Measurements from ENCODE around the gene MED26. TPM values are rescaled to one million over a fixed set of nuclear protein-coding genes. Genes with fewer than 3 reads are reported as not detected.
"Not testable (repeated sequence)": the region's sequence is repeated elsewhere in the genome, so short reads cannot be mapped to it uniquely, and the experiment has no call there.

MED26 gene
- total RNA-seq: 10 to 100 TPM in 1 of 2 donors, 1 to 10 TPM in 1; 9.0 to 10.4 TPM
- long read RNA-seq, transcript MED26-202 (1 exons, 3,871 nt): major isoform, 15 of 15 reads
- long read RNA-seq, partial matches to known transcripts: 0 of 15 reads
- long read RNA-seq, other reads (novel, unspliced or antisense): 0 of 15 reads

DNA sequence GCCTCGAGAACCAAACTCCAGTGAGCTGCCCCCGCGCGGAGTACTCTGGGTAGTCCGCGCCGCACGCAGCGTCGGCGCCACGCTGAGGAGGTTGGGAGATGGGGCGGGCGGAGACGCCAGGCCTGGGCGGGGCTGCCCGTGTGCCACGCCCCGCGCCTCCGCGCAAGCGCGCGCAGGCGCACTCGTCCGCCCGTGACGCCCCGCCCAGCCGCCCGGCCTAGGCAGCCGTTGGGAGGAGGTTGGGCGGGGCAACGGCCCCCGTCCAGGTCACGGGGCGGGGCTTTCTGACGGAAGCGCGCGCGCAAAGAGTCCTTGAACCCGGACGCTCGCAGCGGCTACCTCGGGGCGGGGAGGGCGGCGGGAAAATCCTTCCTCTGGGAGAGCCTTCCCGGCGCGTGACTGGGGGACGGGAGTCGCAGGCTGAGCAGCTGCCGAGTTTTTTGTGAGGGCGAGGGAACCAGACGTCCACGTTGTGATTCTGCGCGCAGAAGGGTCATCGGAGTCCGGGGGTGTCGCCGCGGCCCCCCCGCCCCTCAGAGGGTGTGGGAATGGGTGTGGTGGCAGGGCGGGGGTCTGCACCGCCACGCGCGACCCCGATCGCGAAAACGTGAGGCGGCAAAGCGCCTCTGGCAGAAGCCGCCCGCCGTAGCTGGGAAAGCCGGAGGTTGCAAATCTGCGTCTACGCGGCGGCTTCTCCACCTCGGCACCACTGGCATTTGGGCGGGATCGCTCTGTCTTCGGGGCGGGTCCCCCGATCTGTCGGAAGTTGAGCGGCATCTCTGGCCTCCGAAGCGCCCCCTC is at the start of gene MED26:
Gene MED26, minus strand, starts transcription at position 22 of the 801 bp plus-strand sequence. CDS start 261 bp downstream, outside the sequence.
- DNase-seq (peak; percentile 94 to 98), ATAC-seq (peak; percentile 88)
- intact Hi-C loops (cut with DNase I, micrococcal nuclease): no loop called here

GRCh38 chr19:16677055-16677454 is 49.1 kb upstream of the MED26 start:
- intact Hi-C loops (cut with DNase I, micrococcal nuclease): no loop called here
- DNase-seq (no peak), ATAC-seq (no peak)

GRCh38 chr19:16676101-16676798 is 48.2 kb upstream of the MED26 start:
- intact Hi-C loops (cut with DNase I, micrococcal nuclease): no loop called here
- ATAC-seq (no peak), DNase-seq (no peak)

DNA sequence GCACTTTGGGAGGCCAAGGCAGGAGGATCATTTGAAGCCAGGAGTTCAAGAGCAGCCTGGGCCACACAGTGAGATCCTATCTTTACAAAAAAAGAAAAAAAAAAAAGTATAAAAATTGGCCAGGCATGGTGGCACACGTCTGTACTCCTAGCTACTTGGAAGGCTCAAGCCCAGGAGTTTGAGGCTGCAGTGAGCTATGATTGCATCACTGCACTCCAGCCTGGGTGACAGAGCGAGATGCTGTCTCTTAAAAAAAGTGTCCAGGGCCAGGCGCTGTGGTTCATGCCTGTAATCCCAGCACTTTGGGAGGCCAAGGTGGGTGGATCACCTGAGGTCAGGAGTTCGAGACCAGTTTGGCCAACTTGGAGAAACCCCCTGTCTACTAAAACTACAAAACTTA is 45.8 kb upstream of the MED26 start:
- DNase-seq; intact Hi-C loops (cut with DNase I, micrococcal nuclease); ATAC-seq: not testable (repeated sequence)

DNA sequence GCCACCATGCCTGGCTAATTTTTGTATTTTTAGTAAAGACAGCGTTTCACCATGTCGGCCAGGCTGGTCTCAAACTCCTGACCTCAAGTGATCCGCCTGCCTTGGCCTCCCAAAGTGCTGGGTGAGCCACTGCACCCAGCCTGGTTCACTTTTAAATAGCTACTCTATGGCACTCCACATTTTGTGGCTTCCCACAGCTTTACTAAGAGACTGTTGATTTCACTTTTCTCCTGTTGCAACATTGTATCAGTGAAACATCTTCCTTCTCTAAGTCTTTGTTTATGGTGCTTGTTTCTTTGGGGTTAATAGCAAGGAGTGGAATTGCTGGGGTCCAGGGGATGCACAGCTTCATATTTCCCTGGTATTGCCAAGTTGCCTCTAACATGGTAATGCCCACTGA is 45.2 kb upstream of the MED26 start:
- no peak for ATAC-seq
- DNase-seq: no peak
- intact Hi-C loops (cut with DNase I, micrococcal nuclease): no loop called here

- DNase-seq: peak; percentile 35 to 51
- ATAC-seq: peak; percentile 89
- intact Hi-C loops (cut with DNase I, micrococcal nuclease): no loop called here
Observed at GRCh38 chr19:16671652-16672274, 43.8 kb upstream of the MED26 start.

DNA sequence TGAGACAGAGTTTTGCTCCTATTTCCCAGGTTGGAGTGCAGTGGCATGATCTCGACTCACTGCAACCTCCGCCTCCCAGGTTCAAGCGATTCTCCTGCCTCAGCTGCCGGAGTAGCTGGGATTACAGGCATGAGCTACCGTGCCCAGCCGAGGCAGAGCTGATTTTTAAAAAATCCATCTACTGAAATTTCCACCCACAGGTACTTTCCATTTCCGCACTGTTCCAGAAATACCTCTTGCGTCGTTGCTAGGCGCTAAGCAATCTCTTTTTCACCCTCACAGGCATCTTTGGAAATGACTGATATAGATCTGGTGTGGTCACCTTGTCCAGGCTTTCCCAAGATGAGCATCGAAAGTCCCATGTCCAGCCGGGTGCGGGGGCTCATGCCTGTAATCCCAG is 42.3 kb upstream of the MED26 start:
- intact Hi-C loops (cut with DNase I, micrococcal nuclease): no loop called here
- DNase-seq (no peak), ATAC-seq (no peak)

- ATAC-seq; intact Hi-C loops (cut with DNase I, micrococcal nuclease); DNase-seq: not testable (repeated sequence)
Observed at GRCh38 chr19:16668702-16669101, 40.7 kb upstream of the MED26 start.

DNA sequence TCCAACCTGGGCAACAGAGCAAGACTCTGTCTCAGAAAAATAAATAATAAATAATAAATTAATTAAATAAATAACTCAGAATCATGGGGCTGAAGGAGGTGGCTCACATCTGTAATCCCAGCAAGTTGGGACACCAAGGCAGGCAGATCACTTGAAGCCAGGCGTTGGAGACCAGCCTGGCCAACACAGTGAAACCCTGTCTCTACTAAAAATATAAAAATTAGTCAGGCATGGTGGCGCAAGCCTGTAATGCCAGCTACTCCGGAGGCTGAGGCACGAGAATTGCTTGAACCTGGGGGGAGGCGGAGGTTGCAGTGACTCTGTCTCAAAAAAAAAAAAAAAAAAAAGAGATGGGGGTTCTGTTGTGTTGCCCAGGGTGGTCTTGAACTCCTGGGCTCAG is 40.2 kb upstream of the MED26 start:
- intact Hi-C loops (cut with DNase I, micrococcal nuclease): no loop called here
- ATAC-seq: no peak
- no peak for DNase-seq

DNA sequence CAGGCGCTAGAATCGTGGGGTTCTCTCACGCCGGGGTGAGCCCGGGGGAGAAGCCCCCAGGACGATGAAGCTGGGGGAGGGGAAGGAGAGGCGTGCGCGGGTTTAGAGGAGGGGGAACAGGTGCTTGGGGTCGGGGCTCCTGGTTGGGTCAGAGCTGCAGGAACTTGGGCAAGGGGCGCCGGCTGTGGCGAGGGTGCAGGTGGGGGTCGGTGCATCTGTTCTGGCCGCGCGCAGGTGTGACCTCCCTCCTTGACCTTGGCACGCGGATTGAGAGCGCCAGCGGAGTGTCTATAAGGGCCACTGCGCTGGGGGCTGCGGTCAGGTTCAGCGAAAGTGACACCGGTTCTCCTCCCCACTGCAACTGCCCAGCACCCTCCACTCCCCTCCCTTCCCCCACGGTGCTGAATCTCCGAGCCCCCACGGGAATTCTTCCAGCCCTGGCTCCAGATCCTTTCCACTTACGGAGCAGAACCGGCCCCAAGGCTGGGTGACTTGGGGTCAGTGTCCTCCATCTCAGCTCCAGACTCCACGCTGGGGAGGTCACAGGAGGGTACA is 33.6 kb upstream of the MED26 start:
- DNase-seq (peak; percentile 42 to 51), ATAC-seq (no peak)
- intact Hi-C loops (cut with DNase I, micrococcal nuclease): no loop called here

GRCh38 chr19:16660763-16661479 is 32.9 kb upstream of the MED26 start, which contains the start of gene TMEM38A:
Gene TMEM38A (plus strand): TSS chr19:16661139. CDS start chr19:16661218, 79 bp downstream.
- ATAC-seq (peak; percentile 49), DNase-seq (peak; percentile 45 to 66)
- intact Hi-C loops (cut with DNase I, micrococcal nuclease): no loop called here

DNA sequence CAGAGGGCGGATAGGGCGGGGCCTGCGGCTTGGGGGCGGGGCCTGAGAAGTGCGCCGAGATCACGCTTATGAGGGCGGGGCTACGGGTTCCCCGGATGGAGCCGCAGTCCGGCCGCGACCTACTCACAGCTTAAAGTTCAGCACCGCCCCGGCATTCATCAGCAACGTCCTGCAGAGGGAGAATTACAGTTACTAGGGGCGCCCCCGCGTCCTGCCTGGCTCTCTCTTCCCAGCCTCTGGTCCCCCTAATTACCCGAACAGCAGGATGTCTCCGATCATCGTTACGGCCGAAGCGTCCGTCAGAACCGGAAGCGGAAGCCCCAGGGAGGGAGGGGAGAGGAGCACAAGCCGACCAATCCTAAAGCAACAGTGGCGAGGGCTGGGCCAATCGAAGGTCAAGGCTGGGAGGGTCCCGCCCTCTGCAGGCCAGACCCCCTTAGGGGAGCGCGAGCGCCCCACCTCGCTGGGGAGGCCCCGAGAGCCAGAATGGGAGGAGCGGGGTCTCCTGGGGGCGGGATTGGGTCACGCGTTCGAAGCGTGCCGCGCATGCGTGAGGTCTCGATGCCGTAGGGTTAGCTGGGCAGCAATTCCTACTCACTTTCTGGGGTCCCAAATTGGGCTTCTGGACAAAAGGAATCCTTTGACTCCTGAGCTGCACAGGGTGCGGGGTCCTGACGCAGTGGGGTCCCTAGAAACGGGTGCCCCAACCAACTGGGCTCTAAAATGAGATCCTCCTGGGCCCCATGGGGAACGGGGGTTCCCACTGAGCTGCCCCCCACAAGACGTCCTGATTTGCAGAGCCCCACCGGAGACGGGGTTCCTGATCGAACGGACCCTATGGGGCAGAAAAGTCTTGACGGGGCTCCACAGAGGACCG is 32.1 kb upstream of the MED26 start, which contains the start of gene SMIM7:
Gene SMIM7, minus strand, starts transcription at position 313 of the 877 bp plus-strand sequence. Its CDS starts 34 bp downstream, at position 279.
- intact Hi-C loops (cut with DNase I, micrococcal nuclease): no loop called here
- peak; percentile 92 for ATAC-seq

DNA sequence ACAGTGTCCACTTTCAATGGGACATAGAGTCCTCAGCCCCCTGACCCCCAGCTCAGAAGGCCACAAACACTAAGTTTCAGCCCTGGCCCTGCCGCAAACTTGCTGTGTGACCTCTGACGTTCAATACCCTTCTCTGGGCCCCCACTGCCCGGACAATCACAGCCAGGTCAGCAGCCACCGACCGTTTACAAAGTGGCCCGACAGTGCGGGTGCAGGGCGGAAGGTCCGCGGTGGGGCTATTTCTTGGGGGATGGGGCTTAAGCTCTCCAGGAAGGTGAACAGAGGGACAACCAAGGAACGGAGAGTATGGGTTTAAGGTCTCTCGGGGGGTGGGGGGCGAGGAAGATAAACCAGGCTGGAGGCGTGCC is 31.4 kb upstream of the MED26 start:
- intact Hi-C loops (cut with DNase I, micrococcal nuclease): no loop called here
- DNase-seq (no peak), ATAC-seq (no peak)

More for the DNA sequence above, 32.1 kb upstream of the MED26 start, which contains the start of gene SMIM7:
- peak; percentile 98 to 99 for DNase-seq

DNA sequence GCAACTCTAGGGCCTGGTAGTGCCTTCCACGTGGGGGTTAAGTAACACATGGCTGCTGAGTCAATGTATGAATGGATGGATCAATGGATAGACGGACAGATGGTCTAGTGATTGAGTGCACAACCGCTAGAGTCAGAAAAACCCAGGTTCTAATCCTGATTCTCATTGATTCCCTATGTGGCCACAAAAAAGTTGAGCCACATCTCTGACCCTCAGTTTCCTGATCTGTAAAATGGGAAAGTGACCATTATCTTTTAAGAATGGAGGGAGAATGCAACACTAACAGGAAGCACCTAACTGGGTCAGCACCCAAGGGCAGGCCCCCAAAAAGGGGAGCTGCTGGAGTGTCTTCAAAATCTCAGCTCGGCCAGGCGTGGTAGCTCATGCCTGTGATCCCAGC is 29.4 kb upstream of the MED26 start:
- intact Hi-C loops (cut with DNase I, micrococcal nuclease): no loop called here
- no peak for ATAC-seq

DNA sequence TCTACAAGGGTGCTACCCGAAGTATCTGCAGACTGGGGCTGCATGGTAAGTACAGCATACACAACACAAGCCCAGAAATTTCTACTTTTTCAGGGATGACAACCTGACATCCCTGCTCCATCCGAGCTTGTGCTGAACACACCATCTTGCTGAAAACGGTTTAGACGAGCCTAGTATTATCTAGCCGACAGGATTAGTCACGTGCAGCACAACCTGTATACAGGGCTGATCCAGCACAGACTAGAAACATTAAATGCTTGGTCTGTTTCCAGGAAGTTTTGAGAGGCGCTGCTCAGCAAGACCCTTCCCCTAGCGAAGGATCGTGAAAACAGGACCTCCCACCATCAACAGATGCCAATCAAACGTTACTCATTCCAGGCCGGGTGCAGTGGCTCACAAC is 27.7 kb upstream of the MED26 start:
- intact Hi-C loops (cut with DNase I, micrococcal nuclease): no loop called here
- ATAC-seq: no peak
- no peak for DNase-seq

More for the DNA sequence above, 29.4 kb upstream of the MED26 start:
- no peak for DNase-seq

DNA sequence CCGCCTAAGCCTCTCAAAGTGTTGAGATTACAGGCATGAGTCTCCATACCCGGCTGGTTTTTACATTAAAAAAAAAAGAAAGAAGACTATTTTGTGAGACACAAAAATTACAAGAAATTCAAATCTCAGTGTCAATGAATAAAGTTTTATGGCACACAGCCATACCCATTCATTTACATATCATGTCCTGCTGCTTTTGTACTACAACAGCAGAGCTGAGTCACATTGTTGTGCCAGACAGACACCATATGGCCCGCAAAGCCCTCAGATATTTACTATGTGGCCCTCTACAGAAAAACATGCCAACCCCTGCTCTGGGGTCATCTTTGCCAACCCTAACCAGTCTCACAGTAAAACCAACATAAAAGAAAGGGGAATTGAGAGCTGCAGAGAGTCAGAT is 26.6 kb upstream of the MED26 start:
- DNase-seq: no peak
- intact Hi-C loops (cut with DNase I, micrococcal nuclease): no loop called here
- no peak for ATAC-seq

DNA sequence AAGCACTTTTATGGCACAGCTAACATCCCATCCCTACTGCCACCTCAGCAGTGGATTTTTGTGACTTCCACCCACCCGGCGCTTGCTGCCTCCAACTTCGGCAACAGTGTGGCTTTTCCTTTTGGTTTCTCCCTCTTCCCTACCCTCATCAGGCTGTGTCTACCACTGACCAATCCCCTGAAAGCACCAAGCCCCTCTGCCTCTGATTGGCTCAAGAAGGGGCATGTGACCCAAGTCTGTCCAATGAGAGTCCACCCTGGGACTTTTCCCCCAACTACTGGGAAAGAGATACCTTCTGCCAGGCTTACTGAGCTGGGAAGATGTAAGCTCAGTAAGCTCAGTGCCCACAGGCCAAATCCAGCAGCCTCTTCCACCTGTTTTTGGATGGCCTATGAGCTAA is 26.1 kb upstream of the MED26 start:
- ATAC-seq (peak; percentile 23), DNase-seq (no peak)
- intact Hi-C loops (cut with DNase I, micrococcal nuclease): no loop called here
